GM12865 (cell line): Measurements from ENCODE around the gene TNFSF13B.
A peak's percentile ranks its signal among the peaks of the same experiment; 100 is the strongest.

ENCODE experiments used
- DNase-seq: peaks from one replicate; pipeline ENCODE4 v3.0.0; 2010; ENCODE audit warnings: low read depth
- H3K4me3 ChIP-seq: 2 replicates; pipeline ENCODE4 v1.5.1; 2011; ENCODE audit warnings: mild to moderate bottlenecking, low read depth, low read length, control low read depth
- CTCF ChIP-seq: IDR thresholded peaks from 2 replicates; pipeline ENCODE4 v1.5.1; 2011; ENCODE audit warnings: low read length, control low read depth, low read depth, inconsistent platforms; ENCODE audit not compliant: insufficient read depth; ENCODE audit errors: missing control alignments

Gene TNFSF13B

GRCh38 chr13:108342369-108343289 is 73.1 kb downstream of the TNFSF13B start:
- H3K4me3 ChIP-seq, result no peak overlapping the region
- peak; percentile 33 for DNase-seq
- TF ChIP-seq CTCF, result peak; percentile 33

- no peak overlapping the region for H3K4me3 ChIP-seq
- DNase-seq, result no peak
- no peak for TF ChIP-seq CTCF
Measured at GRCh38 chr13:108345016-108345415, 75.5 kb downstream of the TNFSF13B start.

- H3K4me3 ChIP-seq, result no peak overlapping the region
- TF ChIP-seq CTCF, result no peak
- no peak for DNase-seq
Measured at GRCh38 chr13:108346376-108346775, 76.9 kb downstream of the TNFSF13B start.

- no peak overlapping the region for H3K4me3 ChIP-seq
- DNase-seq, result no peak
- TF ChIP-seq CTCF, result no peak
Measured at GRCh38 chr13:108349269-108349668, 79.8 kb downstream of the TNFSF13B start.

GRCh38 chr13:108350579-108350978 is 81.1 kb downstream of the TNFSF13B start:
- DNase-seq, result no peak
- H3K4me3 ChIP-seq, result no peak overlapping the region
- no peak for TF ChIP-seq CTCF

GRCh38 chr13:108352599-108352998 is 83.1 kb downstream of the TNFSF13B start:
- TF ChIP-seq CTCF, result no peak
- DNase-seq, result no peak
- no peak overlapping the region for H3K4me3 ChIP-seq
